Pancreas (tissue), 10 donors: Measurements from ENCODE around the gene TRPT1. TPM values are rescaled to one million over a fixed set of nuclear protein-coding genes. Genes with fewer than 3 reads are reported as not detected.

Source experiments
- ATAC-seq, 4 donors: fragments of 200-7000 bp; cut with Tn5 transposase; one replicate each; pipeline versions ENCODE4 v1.8.0 to v1.9.1; 2020; ENCODE audit warnings: mild to moderate bottlenecking in 4 of 4, moderate library complexity in 4 of 4
- DNase-seq, 6 donors: peaks; one replicate each; pipeline ENCODE4 v3.0.0-alpha.2; 2020
- FAIRE-seq: peaks from 2 replicates; lab custom pipeline; 2012; peaks lifted over from hg19 to GRCh38; lab: Jason Lieb, UNC
- H3K27ac ChIP-seq, 4 donors: fragments of 200-600 bp; sonication (generic); 1 replicate in 3 of 4; 2 replicates in 1 of 4; pipeline versions ENCODE4 v1.5.0 to v1.8.0; 2020
- H3K27me3 ChIP-seq, 4 donors: fragments of 200-600 bp; one replicate each; pipeline ENCODE4 v1.8.0; 2021
- H3K36me3 ChIP-seq, 3 donors: fragments of 200-600 bp; sonication (generic) in 1 of 3; one replicate each; pipeline versions ENCODE4 v1.5.0 to v1.8.0; 2020 to 2021
- H3K4me1 ChIP-seq, 3 donors: fragments of 200-600 bp; one replicate each; pipeline ENCODE4 v1.8.0; 2021
- H3K4me3 ChIP-seq, 4 donors: fragments of 200-600 bp; sonication (generic) in 2 of 4; one replicate each; pipeline versions ENCODE4 v1.5.0 to v1.8.0; 2020 to 2021
- H3K9me3 ChIP-seq, 4 donors: fragments of 200-600 bp; one replicate each; pipeline ENCODE4 v1.8.0; 2021
- WGBS, 2 donors: extraction: QIAGEN DNeasy Blood & Tissue Kit; methylation state at CpG; one replicate each; pipeline ENCODE4 v1.1.7; 2013; 5-methylcytosine and 5-hydroxymethylcytosine counted together
- intact Hi-C, 3 donors: fragments of 100-400 bp; cut with DNase I; formaldehyde crosslinking; loops; one replicate each; pipeline versions ENCODE4 v1.11.1 to v1.14.2; 2022
- polyA plus RNA-seq, 2 donors: library from polyadenylated mRNA; stranded (reverse); fragments of 200-250 nt; gene quantifications; one replicate each; pipeline ENCODE4 v1.2.3, GENCODE V29; 2013
- total RNA-seq, 6 donors: library from RNA; stranded (reverse); fragmentation: NEBNext Ultra II Directional in 4 of 6; extraction: Animal tissue kit (Norgen Biotek cat#: 25700) in 4 of 6; gene quantifications; one replicate each; pipeline versions ENCODE4 v1.2.1 to v1.2.4, GENCODE V29; 2021 to 2023
- TF ChIP-seq, protein P1 (sequence below), 4 donors: fragments of 200-600 bp; sonication (generic) in 3 of 4; IDR thresholded peaks; one replicate each; pipeline versions ENCODE4 v1.5.0 to v1.8.0; 2021; ENCODE audit warnings: antibody characterized with exemption in 4 of 4
- donor health status: healthy with polysubstance abuse.
- donor health status: DM: no; HTN: no; CAD: no; lungs with moderate emphysema.
- donor health status: DM: no; HTN: no; CAD: no.
- donor health status: control.
- donor health status: control.
- donor health status: Bipolar disorder and iron deficiency.
- donor health status: DM: yes; HTN: yes; CAD: no.
- donor health status: DM: no; HTN: no; CAD: no.
- donor health status: DM: no; HTN: no; CAD: no.
- donor health status: DM: yes; HTN: yes; CAD: no.

The TRPT1 gene
- total and polyA plus RNA-seq, 8 donors, result 18.6 to 78.7 (median 28.1) TPM

DNA sequence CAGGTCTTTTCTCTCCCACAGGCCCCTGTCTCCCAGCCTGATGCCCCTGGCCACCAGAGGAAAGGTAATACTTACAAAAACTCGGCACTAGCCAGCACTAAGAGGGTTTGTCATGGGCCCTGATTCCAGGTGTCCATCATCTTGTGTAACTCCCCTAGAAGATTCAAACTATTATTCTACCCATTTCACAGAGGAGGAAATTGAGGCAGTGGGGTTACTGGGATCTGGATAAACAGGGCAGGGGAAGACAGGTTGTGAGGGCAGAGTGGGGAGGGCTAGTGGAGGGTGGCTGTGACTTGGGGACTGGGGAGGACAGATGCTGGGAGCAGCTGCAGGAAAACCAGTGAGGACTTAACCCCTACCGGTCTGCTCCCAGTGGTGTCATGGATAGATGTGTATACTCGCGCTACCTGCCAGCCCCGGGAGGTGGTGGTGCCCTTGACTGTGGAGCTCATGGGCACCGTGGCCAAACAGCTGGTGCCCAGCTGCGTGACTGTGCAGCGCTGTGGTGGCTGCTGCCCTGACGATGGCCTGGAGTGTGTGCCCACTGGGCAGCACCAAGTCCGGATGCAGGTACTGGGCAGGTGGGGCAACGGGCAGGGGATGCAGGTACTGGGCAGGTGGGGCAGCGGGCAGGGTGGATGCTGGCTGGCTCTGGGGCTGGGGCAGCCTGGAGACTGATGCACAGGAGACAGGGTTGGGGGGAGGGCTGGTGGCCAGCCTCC lies 9.6 kb upstream of the TRPT1 start:
- DNase-seq (peak in 4 of 6 donors; percentile 50 to 85 (median 68)), ATAC-seq (peak in 2 of 4 donors; percentile 2 to 11), FAIRE-seq (no peak)
- intact Hi-C loops, result no loop called here
- Histone ChIP-seq H3K9me3 (no peaks in the 10 kb centered on the region), H3K27me3 (no peaks in the 10 kb centered on the region), H3K27ac (peak overlapping the region; percentile 75 to 90 (median 86)), H3K4me3 (peak overlapping the region; percentile 55 to 78 (median 74)), H3K36me3 (no peaks in the 10 kb centered on the region), H3K4me1 (peaks cover 32 to 49% (median 38%) of the 10 kb centered on the region in 3 donors)
- TF ChIP-seq, protein P1, sequence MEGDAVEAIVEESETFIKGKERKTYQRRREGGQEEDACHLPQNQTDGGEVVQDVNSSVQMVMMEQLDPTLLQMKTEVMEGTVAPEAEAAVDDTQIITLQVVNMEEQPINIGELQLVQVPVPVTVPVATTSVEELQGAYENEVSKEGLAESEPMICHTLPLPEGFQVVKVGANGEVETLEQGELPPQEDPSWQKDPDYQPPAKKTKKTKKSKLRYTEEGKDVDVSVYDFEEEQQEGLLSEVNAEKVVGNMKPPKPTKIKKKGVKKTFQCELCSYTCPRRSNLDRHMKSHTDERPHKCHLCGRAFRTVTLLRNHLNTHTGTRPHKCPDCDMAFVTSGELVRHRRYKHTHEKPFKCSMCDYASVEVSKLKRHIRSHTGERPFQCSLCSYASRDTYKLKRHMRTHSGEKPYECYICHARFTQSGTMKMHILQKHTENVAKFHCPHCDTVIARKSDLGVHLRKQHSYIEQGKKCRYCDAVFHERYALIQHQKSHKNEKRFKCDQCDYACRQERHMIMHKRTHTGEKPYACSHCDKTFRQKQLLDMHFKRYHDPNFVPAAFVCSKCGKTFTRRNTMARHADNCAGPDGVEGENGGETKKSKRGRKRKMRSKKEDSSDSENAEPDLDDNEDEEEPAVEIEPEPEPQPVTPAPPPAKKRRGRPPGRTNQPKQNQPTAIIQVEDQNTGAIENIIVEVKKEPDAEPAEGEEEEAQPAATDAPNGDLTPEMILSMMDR (IDR thresholded peaks at IDR 0.05), result no peak
- WGBS, 2 donors, result 19 to 22% methylated on average over 12 of the region's 12 CpGs

DNA sequence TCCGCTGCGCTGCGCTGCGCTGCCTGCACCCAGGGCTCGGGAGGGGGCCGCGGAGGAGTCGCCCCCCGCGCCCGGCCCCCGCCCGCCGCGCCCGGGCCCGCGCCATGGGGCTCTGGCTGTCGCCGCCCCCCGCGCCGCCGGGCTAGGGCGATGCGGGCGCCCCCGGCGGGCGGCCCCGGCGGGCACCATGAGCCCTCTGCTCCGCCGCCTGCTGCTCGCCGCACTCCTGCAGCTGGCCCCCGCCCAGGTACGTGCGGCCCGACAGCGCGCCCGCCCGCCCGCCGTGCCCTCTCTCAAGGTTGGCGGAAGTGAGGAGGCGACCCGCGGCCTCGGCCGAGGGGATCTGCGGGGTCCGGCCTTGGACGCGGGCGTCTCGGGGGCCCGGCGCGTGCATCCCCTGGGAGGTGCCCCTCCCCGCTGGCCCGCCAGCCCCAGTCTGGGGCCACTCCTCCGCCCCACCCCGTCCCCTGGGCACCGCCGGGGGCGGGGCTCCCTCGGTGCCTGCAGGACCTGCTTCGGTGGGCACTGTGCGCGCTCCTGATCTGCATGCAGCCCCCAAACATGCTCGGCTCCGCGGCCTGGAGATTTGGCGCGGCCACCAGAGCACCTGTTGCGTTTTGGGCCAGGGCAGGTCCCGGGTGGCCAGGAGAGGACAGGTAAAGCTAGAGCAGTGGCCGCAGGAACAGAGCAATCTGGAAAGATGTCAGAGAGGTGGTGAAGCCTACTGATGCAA lies 8.8 kb upstream of the TRPT1 start:
- peak overlapping the region; percentile 55 to 78 (median 74) for H3K4me3 ChIP-seq
- TF ChIP-seq, protein P1 (IDR thresholded peaks at IDR 0.05), result no peak
- intact Hi-C loops, result no loop called here
- 0 to 1% methylated on average over 29 to 80 of the region's 80 CpGs for WGBS, 2 donors
- no peaks in the 10 kb centered on the region for H3K36me3 ChIP-seq
- H3K4me1 ChIP-seq, result peaks cover 25 to 46% (median 34%) of the 10 kb centered on the region in 3 donors
- FAIRE-seq (no peak), ATAC-seq (peak; percentile 34 to 48 (median 40)), DNase-seq (peak; percentile 66 to 87 (median 74))
- H3K9me3 ChIP-seq, result no peaks in the 10 kb centered on the region
- peak overlapping the region; percentile 75 to 90 (median 86) for H3K27ac ChIP-seq
- no peaks in the 10 kb centered on the region for H3K27me3 ChIP-seq

DNA sequence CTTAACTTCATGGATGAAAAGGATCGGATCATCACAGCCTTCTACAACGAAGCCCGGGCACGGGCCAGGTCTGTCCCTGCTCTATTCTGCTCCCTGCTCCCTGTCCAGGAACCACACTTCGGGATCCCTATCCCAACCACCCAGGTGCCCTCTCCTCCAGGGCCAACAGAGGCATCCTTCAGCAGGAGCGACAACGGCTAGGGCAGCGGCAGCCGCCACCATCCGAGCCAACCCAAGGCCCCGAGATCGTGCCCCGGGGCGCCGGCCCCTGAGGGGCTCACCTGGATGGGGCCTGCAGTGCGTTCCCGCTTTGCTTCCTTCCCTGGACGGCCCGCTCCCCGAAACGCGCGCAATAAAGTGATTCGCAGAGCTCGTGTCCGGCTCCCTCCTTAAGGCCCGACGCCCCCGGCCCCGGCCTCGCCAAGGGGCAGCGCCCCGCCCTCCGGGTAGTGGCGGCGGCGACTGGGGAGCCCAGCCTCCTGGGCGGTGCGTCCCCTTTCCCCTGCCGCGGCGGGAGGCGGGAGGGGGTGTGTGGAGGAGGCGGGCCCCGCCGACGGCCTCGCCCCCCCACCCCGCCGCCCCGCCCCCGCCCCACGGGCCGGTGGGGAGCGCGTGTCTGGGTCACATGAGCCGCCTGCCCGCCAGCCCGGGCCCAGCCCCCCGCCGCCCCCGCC lies 8.1 kb upstream of the TRPT1 start, which contains the start of gene VEGFB:
Gene VEGFB, plus strand, starts transcription at position 672 of the 674 bp plus-strand sequence. CDS start 250 bp downstream, outside the sequence.
- intact Hi-C loops, result no loop called here
- H3K4me1 ChIP-seq, result peaks cover 25 to 45% (median 33%) of the 10 kb centered on the region in 3 donors
- ATAC-seq (peak; percentile 38 to 61 (median 50)), DNase-seq (peak; percentile 75 to 89 (median 86)), FAIRE-seq (no peak)
- 1 to 2% methylated on average over 42 to 53 of the region's 62 CpGs for WGBS, 2 donors
- no peaks in the 10 kb centered on the region for H3K36me3 ChIP-seq
- H3K9me3 ChIP-seq, result no peaks in the 10 kb centered on the region
- TF ChIP-seq, protein P1 (IDR thresholded peaks at IDR 0.05), result no peak
- peak within 1 kb of the TSS; percentile 75 to 90 (median 86) for H3K27ac ChIP-seq
- H3K4me3 ChIP-seq, result peak within 1 kb of the TSS; percentile 55 to 78 (median 74)
- H3K27me3 ChIP-seq, result no peaks in the 10 kb centered on the region

DNA sequence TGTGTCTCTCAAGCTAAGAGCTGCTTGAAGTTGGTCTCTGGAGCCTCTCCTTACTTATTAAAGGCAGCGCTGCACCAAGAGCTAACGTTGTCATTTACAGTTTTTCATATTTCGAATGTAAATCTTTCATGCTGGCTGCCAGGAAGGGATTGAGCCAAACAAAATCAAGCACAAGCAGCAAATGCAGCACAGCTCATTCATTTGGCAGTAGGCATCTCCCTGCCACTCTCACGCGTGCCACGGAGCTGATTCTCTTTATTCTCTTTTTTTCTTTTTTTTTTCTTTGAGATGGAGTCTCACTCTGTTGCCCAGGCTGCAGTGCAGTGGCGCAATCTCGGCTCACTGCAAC lies 7.0 kb upstream of the TRPT1 start:
- H3K4me1 ChIP-seq, result peaks cover 17 to 44% (median 22%) of the 10 kb centered on the region in 3 donors
- H3K27ac ChIP-seq, result no peak overlapping the region
- no peaks in the 10 kb centered on the region for H3K9me3 ChIP-seq
- no peak for ATAC-seq
- TF ChIP-seq, protein P1 (IDR thresholded peaks at IDR 0.05), result no peak
- no peaks in the 10 kb centered on the region for H3K36me3 ChIP-seq
- FAIRE-seq, result no peak
- no peak for DNase-seq
- no peak overlapping the region for H3K4me3 ChIP-seq
- intact Hi-C loops, result no loop called here
- WGBS, 2 donors, result 83 to 87% methylated on average over 8 of the region's 8 CpGs
- H3K27me3 ChIP-seq, result no peaks in the 10 kb centered on the region
